Stimulated activated CD8-positive, alpha-beta memory T cell treated with anti-CD3 and anti-CD28 coated beads, Interleukin-12 subunit alpha, Interleukin-12 subunit beta, amount 100 ng/mL, for 24 hours (primary cell): ENCODE data around the gene MIER2.
"Not testable (repeated sequence)": the region's sequence is repeated elsewhere in the genome, so short reads cannot be mapped to it uniquely, and the experiment has no call there.

Source experiments
- DNase-seq: peaks from one replicate; pipeline ENCODE4 v3.0.0-alpha.2; 2020; ENCODE audit errors: extremely low read depth

Gene MIER2

GRCh38 chr19:283395-283794 lies 61.2 kb downstream of the MIER2 start:
- no peak for DNase-seq

DNA sequence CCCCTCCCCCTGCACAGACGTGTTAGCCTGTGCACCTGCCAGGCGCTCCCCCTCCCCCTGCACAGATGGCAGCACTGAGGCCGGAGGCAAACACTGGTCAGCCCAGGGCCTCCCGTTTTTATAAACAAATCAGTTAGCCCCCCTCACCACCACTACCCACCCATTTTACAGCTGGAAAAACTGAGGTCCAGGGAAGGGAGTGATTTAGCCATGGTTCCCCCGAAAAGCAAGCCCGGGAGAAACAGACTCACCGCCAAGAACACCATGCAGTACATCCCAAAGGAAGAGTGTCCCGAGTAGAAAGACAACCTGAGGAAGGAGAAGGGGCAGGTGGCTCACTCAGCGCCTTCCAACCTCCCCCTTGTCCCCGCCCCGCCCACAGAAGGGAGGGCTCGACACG lies 62.1 kb downstream of the MIER2 start:
- no peak for DNase-seq

DNA sequence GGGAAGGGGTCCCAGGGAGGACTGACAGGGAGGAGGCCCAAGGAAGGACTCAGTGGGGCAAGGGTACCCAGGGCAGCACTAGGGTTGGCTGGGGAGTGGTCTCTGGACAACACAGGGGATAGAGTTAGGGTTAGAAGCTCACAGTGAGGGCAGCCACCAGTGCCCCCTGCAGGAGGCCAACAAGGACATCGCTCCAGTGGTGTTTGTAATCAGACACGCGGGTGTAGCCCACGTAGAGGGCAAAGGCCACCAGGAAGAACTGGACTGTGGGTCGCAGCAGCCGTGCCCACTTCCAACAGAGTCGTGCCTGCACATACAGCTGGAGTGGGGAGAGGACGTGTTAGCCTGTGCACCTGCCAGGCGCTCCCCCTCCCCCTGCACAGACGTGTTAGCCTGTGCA lies 62.6 kb downstream of the MIER2 start:
- no peak for DNase-seq

DNA sequence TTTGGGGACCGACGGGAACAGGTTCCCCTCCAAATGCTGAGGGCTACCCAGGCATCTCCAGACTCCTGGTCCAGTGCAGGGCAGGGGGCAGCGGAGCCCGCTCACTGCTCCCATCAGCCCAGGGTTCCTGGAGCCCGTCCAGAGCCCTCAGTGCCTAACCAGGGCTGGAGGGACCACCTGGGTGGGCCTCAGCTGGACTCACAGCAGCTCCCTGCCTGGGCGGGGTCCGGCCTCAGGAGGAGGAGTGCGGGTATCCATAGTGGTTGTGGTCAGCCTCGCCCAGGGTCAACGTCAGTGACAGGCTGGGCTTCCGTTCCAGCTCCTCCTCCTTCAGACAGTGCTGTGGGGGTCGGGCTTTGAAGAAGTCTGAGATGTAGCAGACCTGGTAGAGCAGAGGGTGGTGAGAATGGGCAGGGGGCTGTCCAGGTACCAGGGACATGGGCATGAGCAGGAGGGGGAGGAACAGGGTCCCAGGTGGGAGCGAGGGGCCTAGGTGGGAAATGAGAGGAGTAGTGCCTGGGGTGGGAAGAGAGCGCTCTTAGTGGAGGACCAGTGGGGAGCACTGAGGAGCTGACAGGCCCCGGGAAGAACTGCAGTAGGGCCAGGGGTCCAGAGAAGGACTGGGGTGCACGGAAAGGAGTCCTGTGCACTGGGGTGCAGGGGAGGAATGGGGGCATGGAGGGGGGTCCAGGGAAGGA lies 63.3 kb downstream of the MIER2 start:
- no peak for DNase-seq

- no peak for DNase-seq
Observed at GRCh38 chr19:280541-281009, 64.0 kb downstream of the MIER2 start.

DNA sequence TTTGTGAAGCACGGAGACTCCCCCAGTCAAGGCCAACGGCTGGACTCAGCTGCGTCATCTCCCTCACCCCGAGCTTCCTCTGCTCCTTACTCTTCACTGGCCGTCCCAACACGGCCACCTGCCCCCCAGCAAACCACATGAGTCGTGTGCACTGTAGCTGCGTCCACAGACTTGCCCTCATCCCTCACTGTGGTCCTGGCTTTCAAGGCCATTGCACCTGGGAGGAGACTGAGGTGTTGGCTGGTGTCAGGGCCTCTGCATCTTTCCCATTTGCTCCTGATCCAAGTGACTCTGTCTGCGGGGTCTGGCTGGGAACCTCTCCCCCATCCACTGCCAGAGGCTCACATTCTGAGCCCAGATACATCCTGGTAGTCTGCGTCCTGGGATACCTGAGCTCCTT lies 64.9 kb downstream of the MIER2 start:
- no peak for DNase-seq

- DNase-seq = no peak
Observed at GRCh38 chr19:279231-279630, 65.4 kb downstream of the MIER2 start.

DNA sequence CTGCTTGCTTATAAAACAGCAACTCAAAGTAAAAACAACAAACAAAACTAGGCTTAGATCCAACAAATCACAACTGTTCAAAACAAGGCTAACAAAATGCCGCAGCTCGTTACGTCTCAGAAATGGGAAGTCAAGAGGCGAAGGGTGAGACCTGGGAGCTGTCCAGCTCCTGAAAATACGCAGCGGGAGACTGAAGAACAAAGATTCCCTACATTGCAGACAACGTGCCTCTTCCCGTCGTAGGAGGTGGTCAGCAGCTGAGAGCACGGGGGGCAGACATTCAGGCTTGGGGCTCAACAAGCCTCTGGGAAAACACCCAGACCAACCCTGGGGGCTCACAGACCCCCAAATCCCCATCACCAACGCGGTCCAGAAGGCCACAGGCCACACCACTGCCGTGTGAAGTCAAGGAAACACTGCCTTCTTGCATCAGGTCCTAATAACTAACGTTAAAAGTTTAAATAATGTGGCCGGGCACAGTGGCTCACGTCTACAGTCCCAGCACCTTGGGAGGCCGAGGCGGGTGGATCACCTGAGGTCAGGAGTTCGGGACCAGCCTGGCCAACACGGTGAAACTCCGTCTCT lies 66.9 kb downstream of the MIER2 start:
- no peak for DNase-seq

DNA sequence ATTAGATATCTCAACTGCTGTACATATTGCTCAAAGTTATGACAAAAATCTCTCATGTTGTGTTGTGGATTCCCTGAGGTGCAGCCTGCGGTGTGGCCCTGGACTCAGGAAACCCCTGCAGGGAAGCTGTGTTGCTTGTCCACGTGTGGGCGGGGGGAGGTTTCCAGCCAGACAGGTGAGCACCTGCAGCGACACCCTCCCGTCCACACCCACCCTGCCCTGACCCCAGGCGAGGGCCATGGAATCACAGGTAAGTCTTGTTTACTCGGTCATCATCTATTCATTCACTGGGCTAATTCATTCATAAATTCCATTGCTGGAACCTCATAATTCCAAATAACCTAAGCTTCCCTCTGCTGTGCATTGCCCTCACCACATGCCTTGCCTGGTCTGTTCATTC lies 67.5 kb downstream of the MIER2 start:
- DNase-seq = no peak

- DNase-seq = no peak
Observed at GRCh38 chr19:275958-276646, 68.5 kb downstream of the MIER2 start.

DNA sequence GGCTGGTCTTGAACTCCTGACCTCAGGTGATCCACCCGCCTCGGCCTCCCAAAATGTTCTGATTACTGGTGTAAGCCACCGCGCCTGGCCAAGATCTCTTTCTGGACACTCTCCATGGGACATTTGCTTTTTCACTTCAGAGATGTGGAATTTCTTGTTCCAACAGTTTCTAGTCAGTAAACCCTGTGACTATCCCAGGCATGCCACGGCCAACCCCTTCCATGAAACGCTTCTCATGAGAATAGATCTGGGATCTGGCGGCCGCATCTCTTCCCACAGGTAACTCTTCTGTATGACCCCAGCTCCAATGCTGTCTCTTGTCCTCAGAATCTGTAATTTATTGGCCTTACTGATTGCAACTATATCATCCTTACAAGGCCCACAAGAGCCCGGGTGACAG lies 69.6 kb downstream of the MIER2 start:
- no peak for DNase-seq

GRCh38 chr19:273393-273792 lies 71.2 kb downstream of the MIER2 start:
- DNase-seq = no peak

- DNase-seq = no peak
Observed at GRCh38 chr19:271856-272255, 72.7 kb downstream of the MIER2 start.

DNA sequence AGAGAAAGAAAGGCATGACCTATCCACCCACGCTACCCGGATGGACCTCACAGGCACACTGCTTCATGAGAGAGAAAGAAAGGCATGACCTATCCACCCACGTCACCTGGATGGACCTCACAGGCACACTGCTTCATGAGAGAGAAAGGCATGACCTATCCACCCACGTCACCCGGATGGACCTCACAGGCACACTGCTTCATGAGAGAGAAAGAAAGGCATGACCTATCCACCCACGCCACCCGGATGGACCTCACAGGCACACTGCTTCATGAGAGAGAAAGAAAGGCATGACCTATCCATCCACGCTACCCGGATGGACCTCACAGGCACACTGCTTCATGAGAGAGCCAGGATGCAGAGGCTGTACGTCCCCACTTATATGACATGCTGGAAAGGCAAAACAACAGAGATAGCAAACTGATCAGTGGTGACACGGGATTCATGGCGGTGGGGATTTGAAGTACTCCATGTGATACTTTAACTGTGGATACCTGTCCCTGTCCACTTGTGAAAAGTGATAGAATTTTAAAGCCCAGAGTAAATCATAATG lies 73.8 kb downstream of the MIER2 start:
- DNase-seq = not testable (repeated sequence)

DNA sequence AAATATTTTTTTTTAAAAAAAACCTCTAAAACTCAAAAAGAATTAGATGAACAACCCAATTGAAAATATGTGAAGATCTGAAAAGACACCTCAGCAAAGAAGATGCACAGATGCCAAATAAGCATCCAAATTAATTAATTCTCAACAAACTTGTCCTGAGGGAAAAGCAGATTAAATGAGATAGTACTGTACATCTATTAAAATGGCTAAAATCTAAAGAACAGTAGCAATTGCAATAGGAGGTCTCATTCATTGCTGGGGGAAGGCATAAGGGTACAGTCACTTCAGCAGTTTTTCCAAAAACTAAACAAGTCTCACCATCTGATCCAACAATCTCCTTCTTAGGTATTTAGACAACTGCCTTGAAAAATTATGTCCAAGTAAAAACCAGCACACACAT lies 75.4 kb downstream of the MIER2 start:
- no peak for DNase-seq

DNA sequence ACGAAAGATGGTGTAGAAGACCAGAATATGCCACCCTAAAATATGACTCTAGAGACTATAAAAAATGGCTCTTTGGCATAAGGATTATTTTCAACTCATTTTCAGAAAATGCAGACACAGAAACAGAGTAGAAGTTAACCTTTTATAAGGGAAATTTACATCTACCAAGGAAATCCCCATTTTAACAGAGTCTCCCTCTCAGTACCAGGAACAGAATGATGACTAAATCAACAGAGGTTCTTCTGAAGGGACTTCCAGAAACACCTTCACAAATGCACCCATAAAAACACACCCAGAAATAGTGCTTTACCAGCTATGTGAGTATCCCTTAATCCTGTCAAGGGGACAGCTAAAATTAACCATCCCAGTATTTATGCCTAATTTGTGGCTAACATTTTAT lies 82.5 kb downstream of the MIER2 start:
- no peak for DNase-seq

DNA sequence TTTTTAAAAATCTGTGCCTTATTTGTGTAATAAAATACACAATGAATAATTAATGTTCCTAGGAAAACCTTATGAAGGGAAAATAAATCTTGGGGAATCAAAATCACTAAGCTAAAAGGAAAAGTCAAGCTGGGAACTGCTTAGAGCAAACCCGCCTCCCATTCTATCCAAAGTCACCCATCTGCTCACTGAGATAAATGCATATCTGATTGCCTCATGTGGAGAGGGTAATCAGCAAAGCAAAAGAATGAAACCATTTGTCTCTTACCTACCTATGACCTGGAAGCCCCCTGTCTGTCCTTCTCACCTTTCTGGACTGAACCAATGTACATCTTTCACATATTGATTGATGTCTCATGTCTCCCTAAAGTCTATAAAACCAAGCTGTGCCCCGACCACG lies 87.8 kb downstream of the MIER2 start:
- DNase-seq = not testable (repeated sequence)
